Thyroid gland (tissue), 4 donors: Measurements from ENCODE around the gene SESN1.

Experiments
- CTCF ChIP-seq, 6 experiments: fragments of 200-600 bp in 3 of 6; fragments of 450-650 bp in 3 of 6; sonication (generic) in 3 of 6; IDR thresholded peaks; one replicate each; pipeline ENCODE4 v1.5.1; 2016 to 2019; ENCODE audit warnings: antibody characterized with exemption in 6 of 6, mild to moderate bottlenecking in 2 of 6, inconsistent platforms in 1 of 6, moderate library complexity in 1 of 6
- POLR2A ChIP-seq, 2 donors: fragments of 450-650 bp; IDR thresholded peaks; one replicate each; pipeline ENCODE4 v1.6.1; 2017; ENCODE audit warnings: antibody characterized with exemption in 2 of 2, mild to moderate bottlenecking in 2 of 2, moderate library complexity in 1 of 2

GRCh38 chr6:109007521-109007920, 87.1 kb downstream of the SESN1 start:
- TF ChIP-seq POLR2A (IDR thresholded peaks at IDR 0.05) (no peak), CTCF (IDR thresholded peaks at IDR 0.05) (no peak)
